Fibroblast of the conjunctiva (primary cell): ENCODE measurements around the gene TRAPPC12.
"Not testable (repeated sequence)": the region's sequence is repeated elsewhere in the genome, so short reads cannot be mapped to it uniquely, and the experiment has no call there.

Experiments used
- DNase-seq: peaks from one replicate; pipeline ENCODE4 v3.0.0-alpha.2; 2010; ENCODE audit warnings: low read depth

Gene TRAPPC12

DNA sequence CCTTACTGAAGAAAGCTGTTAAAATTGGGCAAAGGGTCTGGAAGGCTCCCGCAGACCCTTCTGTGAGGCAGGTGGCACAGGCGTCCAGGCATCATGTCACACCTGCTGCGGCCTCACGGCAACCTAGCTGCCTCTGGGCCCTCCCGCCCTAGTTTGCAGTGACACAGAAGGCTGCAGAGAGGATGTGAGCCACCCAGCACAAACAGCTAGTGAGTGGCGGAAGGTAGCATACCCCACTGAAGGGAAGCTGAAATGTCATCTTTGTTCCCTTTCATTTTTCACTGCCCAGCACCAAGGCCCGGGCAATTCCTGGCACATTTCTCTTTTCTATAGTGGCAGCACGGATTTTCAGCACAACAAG lies 53.8 kb downstream of the TRAPPC12 start:
- DNase-seq = no peak

DNA sequence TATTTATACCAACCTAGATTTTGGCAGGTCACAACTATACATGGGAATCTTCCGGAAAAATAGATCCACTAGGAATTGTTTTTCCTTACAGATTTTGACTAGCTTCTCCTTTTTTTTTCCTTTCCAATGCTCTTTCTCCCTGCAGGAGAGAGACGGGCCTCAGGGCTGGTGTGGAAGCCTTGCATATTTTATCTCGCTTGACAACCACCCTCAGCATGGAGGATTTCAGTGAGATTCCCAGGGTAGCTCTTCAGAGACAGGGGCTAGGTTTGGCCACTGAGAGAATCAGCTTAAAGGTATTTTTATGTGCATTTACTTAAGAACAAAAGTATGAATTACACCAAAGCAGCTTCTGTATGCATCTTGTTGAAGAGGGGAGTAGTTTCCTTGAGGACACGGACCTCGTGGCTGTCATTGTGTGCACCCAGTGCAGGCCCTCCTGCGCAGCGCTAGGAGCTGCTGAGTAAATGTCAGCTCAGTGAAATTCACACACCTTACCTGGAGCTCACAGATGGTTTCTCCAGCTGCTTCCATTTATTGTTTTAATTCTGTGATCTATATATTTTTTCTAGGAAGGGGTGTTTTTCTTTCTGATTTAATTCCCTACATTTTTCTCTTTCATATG lies 54.4 kb downstream of the TRAPPC12 start:
- DNase-seq = no peak

DNA sequence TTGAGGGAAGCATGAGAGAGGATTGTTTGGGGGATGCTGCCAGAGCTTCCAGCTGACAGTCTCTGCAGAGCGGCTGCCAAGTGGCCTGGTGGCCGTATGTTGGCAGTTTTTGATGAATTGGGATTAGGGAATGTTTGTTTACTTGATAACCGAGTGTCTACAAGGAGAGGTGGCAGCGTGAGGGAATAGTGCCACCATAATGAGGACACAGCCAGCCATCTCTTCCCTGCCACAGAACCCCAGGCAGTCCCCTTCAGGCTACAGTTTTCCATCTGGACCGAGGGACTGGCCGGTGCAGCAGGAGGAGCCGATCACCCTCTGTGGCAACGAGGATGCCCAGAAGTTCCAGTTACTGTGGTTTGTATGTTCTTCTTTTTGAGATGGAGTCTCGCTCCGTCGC lies 55.2 kb downstream of the TRAPPC12 start:
- DNase-seq = no peak

DNA sequence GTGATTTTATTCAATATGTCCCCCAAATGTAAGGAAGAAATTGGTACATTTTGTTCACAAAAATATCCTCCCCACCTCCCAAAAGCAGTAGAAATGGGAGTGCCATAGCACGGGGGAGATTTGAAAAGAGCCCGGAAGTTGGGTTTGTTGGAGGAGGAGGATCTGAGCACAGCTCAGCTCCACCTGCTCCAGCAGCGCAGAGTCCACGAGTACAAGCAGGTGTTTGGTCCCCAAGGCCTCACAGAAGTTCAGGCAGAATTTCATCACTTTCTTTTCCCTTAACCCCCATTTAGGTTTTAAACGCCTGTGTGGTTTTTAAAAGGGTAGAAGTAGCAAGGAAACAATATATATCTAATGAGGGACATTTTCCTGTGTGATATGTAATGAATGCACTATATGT lies 56.0 kb downstream of the TRAPPC12 start:
- no peak for DNase-seq

DNA sequence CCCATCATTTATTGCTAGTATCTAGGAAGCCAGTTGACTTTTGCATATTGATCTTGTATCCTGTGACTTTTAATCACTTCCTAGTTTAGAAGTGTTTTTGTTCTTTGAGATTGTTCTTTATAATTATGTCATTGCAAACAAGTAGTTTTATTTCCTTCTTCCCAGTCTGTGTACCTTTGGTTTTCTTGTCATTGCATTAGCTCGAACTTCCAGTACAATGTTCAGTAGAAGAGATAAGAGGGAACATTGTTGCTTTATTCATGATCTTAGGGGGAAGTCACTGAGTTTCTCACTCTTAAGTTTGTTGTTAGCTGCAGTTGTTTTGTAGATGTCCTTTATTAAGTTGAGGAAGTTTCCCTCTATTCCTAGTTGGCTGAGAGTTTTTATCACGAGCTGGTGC lies 61.0 kb downstream of the TRAPPC12 start:
- no peak for DNase-seq

DNA sequence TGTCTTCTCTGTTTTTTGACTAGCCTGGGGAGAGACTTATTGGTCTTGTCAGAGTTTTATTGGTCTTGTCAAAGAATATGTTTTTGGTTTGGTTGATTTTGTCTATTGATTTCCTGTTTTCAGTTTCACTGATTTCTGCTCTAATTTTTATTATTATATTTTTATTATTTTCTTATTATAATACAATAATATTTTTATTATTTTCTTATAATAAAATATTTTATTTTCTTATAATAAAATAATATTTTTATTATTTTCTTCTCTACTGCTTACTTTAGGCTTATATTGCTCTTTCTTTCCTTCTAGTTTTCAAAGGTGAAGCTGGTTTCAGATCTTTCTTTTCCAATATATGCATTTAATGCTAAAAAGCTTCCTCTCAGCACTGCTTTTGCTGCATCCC lies 62.0 kb downstream of the TRAPPC12 start:
- no peak for DNase-seq

DNA sequence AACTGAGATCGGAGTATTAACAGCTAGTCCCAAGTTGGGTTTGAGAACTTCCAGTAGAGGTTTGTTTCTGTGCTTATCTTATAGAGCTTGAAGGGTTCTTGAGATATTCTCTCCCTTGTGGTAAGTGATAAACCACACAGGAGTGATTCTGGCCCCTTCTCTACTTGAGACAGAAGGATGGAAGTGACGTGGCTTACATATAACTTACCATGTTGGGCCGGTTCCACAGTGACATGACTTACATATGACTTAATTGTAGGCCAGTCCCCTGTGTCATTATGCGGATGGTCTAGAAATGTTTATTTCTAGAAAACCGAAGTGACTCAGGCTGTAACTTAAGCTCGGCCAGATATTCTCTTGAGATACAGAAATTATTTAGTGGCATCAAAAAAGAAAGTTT lies 62.7 kb downstream of the TRAPPC12 start:
- no peak for DNase-seq

DNA sequence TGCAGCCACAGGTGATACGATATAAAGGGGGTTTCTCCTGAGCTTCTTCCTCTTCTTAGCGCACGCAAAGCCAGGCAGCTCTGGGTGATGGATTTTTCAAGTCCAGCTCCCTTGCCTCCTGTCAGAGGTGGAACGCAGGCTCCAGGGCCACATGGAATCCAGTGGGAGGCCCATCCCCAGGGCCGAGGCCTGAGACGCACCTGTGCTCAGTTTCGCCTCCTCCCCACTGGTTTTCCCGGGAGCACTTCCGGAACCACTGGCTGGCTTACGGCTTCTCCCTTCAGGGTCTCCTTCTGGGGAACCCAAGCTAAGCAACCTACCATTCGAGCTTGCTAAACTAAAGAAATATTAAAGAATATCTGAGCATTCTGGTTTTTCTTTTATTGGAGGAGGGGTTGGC lies 63.6 kb downstream of the TRAPPC12 start:
- no peak for DNase-seq

DNA sequence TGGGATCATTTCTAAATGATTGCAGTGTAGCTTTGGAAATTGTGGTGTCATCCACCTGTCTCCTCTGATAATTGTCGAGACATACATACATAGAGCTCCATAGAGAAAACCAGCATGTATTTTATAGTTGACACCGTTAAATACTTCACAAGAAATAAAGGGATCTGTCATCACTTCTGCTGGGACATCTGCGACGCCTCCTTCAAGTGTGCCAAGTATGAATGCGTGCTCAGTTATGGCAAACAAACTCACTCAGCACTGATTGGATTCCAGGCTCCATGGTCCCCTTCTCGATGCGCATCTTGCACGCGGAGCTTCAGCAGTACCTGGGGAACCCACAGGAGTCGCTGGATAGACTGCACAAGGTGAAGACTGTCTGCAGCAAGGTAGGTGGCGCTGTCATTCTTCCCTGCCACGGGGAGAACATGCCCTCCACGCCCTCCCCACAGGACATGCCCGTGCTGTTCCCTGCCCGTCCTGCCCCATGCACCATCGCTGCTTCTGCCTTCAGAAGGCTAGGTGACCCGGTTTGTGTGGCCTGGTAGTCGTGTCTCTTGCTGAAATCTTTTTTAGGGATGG lies 64.1 kb downstream of the TRAPPC12 start:
- DNase-seq = no peak

DNA sequence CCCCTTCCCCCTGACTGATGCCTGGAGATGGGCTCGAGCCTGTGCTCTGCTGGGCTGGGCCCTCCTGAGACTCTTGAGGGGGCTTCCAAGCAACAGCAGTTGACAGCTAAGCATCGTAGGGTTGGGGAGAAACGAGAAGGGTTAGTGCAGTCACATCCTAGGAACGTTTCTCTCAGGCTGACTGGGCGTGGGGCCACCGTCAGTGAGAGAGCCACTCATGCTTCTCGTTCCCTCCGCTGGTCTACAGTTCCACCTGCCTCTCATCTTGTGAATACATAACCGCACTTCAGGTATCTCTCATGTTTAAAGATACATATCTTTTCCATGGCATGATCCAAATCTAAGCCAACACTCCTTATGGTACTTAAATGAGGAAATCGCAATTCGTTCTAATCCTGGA lies 66.4 kb downstream of the TRAPPC12 start:
- no peak for DNase-seq

DNA sequence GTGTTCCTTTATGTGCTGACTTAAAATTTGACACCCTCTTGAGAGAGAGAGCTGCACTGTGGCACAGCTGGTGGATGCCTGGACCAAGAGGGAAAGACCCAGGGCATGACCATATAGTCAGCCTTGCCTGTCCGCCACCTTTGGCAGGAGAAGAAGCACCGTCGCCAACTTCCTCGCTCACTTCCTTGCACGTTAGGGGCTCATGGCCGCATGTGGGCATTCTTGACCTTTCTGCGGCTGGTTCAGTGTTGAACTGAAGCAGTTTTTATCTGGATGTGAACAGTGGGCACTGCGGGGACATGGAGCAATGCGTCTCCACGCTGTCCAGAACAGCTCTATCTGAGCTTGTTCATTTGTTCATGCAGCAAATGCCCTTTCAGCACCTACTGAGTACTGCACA lies 66.9 kb downstream of the TRAPPC12 start:
- no peak for DNase-seq

DNA sequence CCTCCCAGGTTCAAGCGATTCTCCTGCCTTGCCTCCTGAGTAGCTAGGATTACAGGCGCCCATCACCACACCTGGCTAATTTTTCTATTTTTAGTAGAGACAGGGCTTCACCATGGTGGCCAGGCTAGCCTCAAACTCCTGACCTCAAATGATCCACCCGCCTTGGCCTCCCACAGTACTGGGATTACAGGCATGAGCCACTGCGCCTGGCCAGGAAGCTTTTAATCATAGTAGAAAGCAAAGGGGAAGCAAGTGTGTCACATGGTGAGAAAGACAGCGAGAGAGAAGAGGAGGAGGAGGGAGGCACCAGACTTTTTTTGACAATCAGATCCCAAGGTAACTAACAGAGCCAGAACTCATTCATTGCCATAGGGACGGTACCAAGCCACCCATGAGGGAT lies 67.7 kb downstream of the TRAPPC12 start:
- DNase-seq = not testable (repeated sequence)

DNA sequence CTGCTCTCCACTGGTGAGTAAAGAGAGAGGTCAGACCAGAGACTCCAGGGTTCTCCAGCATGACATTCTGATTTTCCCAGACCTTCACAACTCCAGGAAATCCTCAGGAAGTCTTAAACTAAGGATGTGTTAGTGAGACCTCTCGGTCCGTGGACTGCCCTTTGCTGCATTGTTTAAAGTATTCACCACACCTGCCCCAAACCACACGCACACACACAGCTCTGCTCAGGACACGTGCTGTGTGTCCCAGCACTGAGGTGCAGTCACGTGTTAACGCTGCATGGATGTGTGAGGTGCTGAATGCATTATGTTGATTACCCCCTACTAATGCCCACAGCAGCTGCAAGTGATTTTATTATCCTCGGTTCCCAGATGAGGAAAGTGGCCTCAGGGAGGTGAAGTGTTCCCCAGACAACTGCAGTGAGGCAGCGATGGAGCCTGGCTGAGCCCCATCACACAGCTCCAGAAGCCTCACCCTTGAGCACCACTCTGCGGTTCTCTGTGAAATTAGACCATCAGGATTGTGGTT lies 68.4 kb downstream of the TRAPPC12 start:
- DNase-seq = no peak

DNA sequence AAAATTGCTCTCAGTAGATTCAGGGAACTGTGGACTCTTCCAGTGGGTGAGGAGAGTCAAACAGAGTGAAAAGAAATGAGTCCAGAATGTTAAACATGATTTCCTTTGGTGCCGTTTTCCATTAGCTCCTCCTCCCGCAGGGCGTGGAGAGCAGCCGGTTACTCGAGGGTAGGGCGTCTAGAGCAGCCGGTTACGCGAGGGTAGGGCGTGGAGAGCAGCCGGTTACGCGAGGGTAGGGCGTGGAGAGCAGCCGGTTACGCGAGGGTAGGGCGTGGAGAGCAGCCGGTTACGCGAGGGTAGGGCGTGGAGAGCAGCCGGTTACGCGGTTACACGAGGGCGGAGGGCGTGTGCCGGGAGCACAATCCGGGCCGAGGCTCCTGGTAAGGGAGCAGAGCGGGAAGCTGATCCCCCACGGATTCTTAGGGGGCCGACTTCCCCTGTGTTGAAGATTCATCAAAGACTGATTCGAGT lies 69.0 kb downstream of the TRAPPC12 start:
- DNase-seq = not testable (repeated sequence)

DNA sequence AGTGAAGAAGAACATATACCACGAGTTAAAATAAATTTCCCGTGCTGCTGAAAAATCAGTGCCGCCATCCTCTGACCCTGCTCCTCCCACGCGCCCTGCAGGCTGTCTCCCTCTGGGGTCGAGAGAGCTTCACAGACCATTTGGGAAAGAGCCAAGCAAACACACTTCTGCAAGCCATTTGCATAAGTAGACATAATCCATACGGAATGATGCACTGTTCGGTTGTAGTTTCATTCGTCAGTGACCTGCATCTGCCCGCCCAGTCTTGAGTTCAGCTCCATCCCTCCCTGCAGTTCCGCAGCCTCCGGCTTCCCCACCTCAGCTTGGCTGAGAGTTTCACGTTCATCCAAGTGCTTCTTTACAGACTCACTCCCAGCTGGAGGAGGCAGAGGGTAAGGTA lies 69.6 kb downstream of the TRAPPC12 start:
- peak; percentile 24 for DNase-seq

DNA sequence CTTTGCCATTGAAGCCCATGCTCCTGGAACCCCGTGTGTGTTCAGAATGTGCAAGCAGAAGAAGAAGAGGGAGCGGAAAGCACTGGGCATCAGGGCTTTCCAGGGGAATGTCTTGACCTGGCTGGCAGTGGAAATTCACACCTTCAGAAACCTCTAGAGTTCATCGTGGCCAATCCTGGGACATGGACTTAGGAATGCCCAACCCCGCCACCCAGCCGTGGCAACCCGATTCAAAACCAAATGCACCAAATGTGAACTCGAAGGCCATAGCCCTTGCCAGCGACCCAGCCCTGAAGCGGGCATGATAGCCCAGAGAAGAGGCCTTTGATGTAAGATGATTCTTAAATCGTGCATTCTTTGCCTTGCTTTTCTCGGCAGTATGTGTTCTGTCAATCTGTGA lies 70.4 kb downstream of the TRAPPC12 start:
- DNase-seq = no peak

DNA sequence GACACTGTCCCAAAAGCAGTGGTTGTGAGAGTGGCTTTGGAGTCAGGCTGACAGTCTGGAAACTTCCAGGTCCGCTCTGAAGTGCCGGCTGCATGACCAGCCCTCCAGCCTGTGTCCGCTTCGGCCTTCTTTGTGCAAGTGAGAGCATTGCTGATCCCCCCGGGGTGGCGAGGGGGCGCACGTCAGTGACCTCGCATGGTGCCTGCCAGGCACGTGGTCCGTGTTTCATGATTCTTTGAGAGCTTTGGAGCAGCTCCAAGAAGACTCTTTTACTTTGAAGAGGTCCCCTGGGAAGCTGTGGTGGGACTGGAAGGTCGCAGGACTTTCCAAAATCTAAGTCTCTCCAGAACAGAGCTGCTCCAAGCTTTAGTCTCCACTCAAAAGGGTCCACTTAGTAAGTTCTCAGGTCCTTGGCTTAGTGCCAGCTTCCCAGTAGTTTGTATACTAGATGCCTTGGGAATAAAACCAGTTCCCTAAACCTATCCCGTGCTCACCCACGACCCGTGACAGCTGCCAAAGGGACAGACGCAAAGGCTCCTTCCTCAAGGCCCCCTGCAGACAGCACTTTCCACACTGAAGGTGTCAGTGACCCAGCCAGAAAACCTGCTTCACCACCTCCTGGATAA lies 71.0 kb downstream of the TRAPPC12 start:
- DNase-seq = no peak

DNA sequence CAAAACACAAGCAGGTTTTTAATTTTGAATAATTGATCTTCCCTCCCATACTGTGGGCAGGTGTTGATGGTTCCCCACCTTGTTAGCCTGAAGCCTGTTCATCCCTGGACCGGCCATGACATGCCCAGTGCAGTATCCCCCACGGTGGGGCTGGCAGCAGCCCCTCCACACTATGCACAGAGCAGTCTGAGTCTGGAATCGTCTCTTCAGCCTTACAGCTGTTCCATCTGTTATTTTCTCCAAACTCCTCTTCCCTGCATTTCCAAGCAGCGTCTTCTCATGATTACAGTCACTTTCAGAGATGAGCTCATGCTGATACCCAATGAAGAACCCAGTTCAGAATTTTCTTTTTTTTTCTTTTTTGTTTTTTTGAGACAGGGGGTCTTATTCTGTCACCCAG lies 71.7 kb downstream of the TRAPPC12 start:
- DNase-seq = no peak

DNA sequence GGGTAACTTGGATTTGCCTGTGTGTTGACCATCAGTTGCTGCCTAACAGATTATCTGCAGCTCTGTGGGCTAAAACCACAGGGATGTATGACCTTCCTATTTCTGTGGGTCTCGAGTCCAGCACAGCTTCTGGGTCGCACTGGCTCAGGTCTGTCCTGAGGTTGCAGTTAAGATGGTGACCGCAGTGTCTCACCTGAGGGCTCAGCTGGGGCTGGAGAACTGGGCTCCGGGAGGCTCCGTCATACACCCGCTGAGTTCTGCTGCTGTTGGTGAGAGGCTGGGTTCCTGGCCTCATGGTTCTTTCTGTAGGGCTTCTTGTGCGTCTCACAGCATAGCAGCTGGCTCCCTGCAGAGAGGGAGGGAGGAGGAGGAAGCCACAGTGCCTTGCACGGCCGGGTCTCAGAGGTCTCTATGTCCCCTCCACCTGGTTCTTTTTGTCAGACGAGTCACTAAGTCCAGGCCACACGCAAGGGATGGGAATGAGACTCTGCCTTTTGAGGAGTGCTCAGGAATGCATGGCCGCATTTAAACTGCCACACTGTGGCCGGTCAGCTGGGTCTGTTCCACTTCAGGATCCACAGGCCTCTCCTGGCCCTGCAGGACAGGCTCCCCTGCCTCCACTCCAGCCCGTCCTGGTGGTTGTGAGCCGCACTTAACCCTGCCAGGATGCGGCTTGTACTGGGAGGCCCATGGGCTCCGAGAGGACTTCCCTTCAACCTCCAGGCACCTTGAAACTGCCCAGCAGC lies 72.6 kb downstream of the TRAPPC12 start:
- no peak for DNase-seq

DNA sequence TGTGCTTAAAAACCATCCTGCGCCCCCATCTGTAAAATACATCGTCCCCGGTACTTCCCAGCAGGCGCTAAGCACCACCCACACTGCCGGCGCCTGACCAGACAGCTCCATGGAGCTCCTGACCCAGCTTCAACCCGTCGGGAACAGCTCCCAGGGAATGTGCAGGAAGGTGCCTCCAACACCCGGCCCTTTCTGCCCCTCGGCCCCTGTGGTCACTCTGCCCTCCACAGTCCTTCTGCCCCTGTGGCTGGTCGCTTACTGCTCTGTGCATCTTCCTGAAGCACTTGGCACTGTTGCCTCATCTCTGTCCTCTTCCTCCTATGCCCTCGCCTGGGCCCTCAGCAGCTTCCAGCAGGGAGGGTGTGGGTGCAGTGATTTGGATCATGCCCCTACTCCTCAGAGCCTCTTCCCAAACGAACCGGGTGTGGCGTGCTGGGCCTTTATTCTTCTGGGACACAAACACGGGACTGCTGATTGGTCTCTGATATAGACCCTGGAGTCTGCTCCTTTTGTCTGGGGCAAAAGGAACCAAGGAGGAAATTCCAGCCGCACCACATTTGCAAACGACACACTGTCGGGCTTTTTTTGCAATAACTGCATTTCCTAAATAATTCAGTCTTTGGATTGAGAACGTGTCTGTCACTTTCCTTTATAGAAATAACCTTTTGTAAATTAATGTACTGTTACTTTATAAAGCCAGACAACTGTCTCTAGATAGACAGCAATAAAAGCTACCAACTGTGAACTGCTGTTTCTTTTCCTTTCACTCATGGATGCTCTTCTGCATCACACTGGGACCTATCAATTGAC lies 73.9 kb downstream of the TRAPPC12 start:
- DNase-seq = no peak

DNA sequence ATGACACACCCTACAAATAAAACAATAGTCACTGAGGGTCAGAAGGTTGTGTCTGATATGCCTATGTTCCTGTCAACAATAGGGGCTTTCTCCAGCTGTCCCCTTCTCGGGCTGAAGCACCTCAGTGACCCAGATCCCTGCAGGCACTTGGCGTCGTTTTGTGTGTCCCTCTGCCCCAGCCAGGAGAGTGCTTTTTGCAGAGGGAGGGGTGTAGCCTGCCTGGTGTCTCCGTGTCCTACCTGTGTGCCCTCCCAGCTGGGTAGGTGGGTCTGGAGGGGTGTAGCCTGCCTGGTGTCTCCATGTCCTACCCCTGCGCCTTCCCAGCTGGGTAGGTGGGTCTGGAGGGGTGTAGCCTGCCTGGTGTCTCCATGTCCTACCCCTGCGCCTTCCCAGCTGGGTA lies 74.5 kb downstream of the TRAPPC12 start:
- DNase-seq = not testable (repeated sequence)

DNA sequence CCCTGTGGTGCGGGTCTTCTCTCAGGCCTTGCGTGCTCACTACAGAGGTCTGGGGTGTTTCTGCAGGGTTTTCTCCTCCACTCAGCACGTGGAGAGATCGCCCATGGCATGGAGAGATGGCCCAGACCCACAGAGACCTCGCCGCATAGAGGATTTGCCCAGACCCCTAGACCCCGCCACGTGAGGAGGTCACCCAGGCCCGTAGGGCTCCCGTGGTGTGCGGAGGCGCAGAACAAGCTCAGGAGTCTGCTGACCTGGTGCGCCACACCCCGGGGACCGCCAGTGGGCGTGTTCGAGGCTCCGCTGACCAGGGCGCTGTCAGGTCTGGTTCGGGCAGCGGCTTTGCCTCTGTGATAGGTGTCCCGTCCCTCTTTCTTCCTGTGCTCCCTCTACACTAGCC lies 75.3 kb downstream of the TRAPPC12 start:
- DNase-seq = no peak
